Stimulated activated naive CD8-positive, alpha-beta T cell treated with anti-CD3 and anti-CD28 coated beads, Interleukin-15, Interleukin-2, amounts not matched to agents 100 ng/mL and 50 ng/mL, for 24 hours (primary cell): ENCODE data around the gene GPX1.
"Not testable (repeated sequence)": the region's sequence is repeated elsewhere in the genome, so short reads cannot be mapped to it uniquely, and the experiment has no call there.

Source experiments
- H3K27ac Mint-ChIP-seq: one replicate; pipeline ENCODE4 v1.8.0; 2021; ENCODE audit warnings: mild to moderate bottlenecking, mixed read lengths
- H3K27me3 Mint-ChIP-seq: one replicate; pipeline ENCODE4 v1.8.0; 2021; ENCODE audit warnings: mixed read lengths
- H3K36me3 Mint-ChIP-seq: one replicate; pipeline ENCODE4 v1.8.0; 2021; ENCODE audit warnings: low read depth, mixed read lengths
- H3K4me1 Mint-ChIP-seq: one replicate; pipeline ENCODE4 v1.8.0; 2021; ENCODE audit warnings: low read depth, mixed read lengths
- H3K4me3 Mint-ChIP-seq: one replicate; pipeline ENCODE4 v1.8.0; 2021; ENCODE audit warnings: mild to moderate bottlenecking, mixed read lengths
- H3K9me3 Mint-ChIP-seq: one replicate; pipeline ENCODE4 v1.8.0; 2021; ENCODE audit warnings: mixed read lengths

The GPX1 gene

GRCh38 chr3:49346797-49347251, 11.3 kb downstream of the GPX1 start:
- Mint-ChIP-seq H3K27ac (no peak overlapping the region), H3K4me3 (no peak overlapping the region), H3K9me3 (no peaks in the 10 kb centered on the region), H3K36me3 (no peaks in the 10 kb centered on the region), H3K4me1 (peaks cover 36% of the 10 kb centered on the region), H3K27me3 (no peaks in the 10 kb centered on the region)

GRCh38 chr3:49343163-49343562, 15.0 kb downstream of the GPX1 start:
- peaks cover 5% of the 10 kb centered on the region for H3K36me3 Mint-ChIP-seq
- no peak overlapping the region for H3K4me3 Mint-ChIP-seq
- H3K27me3 Mint-ChIP-seq, result no peaks in the 10 kb centered on the region
- peaks cover 56% of the 10 kb centered on the region for H3K4me1 Mint-ChIP-seq
- H3K9me3 Mint-ChIP-seq, result no peaks in the 10 kb centered on the region
- H3K27ac Mint-ChIP-seq, result peak overlapping the region; percentile 40

DNA sequence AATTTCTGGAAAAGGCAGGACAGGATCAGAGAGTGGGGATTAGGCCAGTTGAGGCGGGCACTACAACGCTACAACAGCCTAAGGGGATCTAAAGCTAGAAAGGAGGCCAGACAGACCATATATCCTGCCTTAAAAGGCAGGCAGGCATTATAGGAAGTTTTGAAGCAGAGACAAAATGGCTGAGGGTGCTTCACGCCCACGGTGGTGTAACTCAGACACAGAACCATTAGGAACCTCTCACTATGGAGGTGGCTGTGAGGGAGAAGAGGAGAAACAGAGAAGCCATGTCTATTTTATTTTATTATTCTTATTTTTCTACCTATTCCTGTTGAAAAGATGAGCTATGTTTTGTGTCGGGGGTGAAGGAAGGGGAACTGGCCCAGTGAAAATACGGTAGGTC, 16.2 kb downstream of the GPX1 start:
- H3K9me3 Mint-ChIP-seq, result no peaks in the 10 kb centered on the region
- H3K27ac Mint-ChIP-seq, result peak overlapping the region; percentile 89
- H3K27me3 Mint-ChIP-seq, result no peaks in the 10 kb centered on the region
- peaks cover 60% of the 10 kb centered on the region for H3K4me1 Mint-ChIP-seq
- peaks cover 9% of the 10 kb centered on the region for H3K36me3 Mint-ChIP-seq
- H3K4me3 Mint-ChIP-seq, result peak overlapping the region; percentile 39

DNA sequence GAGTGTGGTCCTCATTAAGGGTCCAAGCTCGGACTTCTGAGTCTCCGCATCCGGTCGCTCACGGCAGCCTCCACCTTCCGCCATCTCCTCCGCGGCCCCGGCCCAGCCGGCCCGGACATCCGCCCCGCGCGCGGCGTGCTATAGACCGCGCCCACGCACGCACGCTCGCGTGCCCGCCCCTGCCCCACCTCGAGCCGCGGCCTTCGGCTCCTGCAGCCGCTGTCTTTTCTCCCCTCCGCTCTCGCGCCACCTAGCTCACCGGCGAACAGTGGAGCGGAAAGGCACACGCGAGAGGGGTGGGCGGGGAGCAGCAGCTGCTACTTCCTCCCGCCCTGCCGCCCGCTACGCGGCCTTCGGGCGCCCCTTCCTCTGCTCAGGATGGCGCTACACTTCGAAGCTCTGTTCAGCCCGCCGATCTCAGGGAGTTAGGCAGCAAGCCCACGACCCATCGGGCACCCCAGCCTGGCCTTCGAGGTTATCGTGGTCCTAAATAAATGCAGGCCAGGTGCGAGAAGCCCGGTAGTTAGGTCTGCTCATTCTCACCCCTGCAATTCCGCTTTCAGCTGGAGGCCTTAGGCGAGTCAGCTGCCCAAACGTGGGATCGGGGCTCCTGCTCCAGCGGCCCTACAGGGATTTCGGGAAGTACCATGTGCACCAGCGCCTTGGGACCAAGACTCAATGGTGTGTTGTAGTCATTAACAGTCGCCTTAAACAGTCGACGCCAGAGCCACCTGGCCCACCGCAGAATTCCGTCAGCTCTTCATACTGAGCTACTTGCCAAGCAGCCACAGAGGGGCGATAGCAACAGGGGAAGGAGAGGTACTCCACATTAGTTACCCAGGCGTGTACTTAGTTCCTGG, 18.0 kb downstream of the GPX1 start, which contains the start of gene USP4:
Gene USP4 (minus strand): TSS at position 113 of the 860 bp plus-strand sequence. CDS start 29 bp downstream, at position 84.
- no peaks in the 10 kb centered on the region for H3K9me3 Mint-ChIP-seq
- peak within 1 kb of the TSS; percentile 97 for H3K4me3 Mint-ChIP-seq
- peaks cover 55% of the 10 kb centered on the region for H3K4me1 Mint-ChIP-seq
- H3K27ac Mint-ChIP-seq, result peak within 1 kb of the TSS; percentile 100
- peaks cover 14% of the 10 kb centered on the region for H3K36me3 Mint-ChIP-seq
- no peaks in the 10 kb centered on the region for H3K27me3 Mint-ChIP-seq

- H3K36me3 Mint-ChIP-seq, result peaks cover 20% of the 10 kb centered on the region
- peaks cover 50% of the 10 kb centered on the region for H3K4me1 Mint-ChIP-seq
- H3K27me3 Mint-ChIP-seq, result no peaks in the 10 kb centered on the region
- H3K4me3 Mint-ChIP-seq, result peak overlapping the region; percentile 97
- H3K27ac Mint-ChIP-seq, result peak overlapping the region; percentile 97
- H3K9me3 Mint-ChIP-seq, result no peaks in the 10 kb centered on the region
Measured at GRCh38 chr3:49339581-49339940, 18.6 kb downstream of the GPX1 start.

GRCh38 chr3:49333916-49334633, 24.1 kb downstream of the GPX1 start:
- Mint-ChIP-seq H3K27ac (no peak overlapping the region), H3K4me3 (no peak overlapping the region), H3K27me3 (no peaks in the 10 kb centered on the region), H3K4me1 (peaks cover 29% of the 10 kb centered on the region), H3K36me3 (peaks cover 61% of the 10 kb centered on the region), H3K9me3 (no peaks in the 10 kb centered on the region)

GRCh38 chr3:49333091-49333490, 25.1 kb downstream of the GPX1 start:
- peaks cover 65% of the 10 kb centered on the region for H3K36me3 Mint-ChIP-seq

DNA sequence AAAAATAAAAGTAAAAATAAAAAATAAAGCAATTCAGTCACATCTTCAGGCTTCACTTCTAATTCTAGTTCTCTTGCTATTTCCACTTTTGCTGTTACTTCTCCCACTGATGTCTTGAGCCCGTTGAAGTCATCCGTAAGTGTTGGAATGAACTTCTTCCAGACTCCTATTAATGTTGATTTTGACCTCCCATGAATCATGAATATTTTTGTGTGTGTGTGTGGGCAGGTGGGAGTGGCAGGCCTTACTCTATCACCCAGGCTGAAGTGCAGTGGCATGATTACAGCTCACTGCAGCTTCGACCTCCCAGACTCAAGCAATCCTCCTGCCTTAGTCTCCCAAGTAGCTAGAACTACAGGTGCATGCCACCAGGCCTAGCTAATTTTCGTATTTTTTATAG, 29.0 kb downstream of the GPX1 start:
- Mint-ChIP-seq H3K27ac (no peak overlapping the region), H3K27me3 (no peaks in the 10 kb centered on the region), H3K4me3 (no peak overlapping the region), H3K36me3 (peaks cover 75% of the 10 kb centered on the region), H3K4me1 (peaks cover 11% of the 10 kb centered on the region), H3K9me3 (no peaks in the 10 kb centered on the region)

More at GRCh38 chr3:49333091-49333490, 25.1 kb downstream of the GPX1 start:
- H3K9me3 Mint-ChIP-seq, result no peaks in the 10 kb centered on the region
- H3K27ac Mint-ChIP-seq, result peak overlapping the region; percentile 33
- H3K4me1 Mint-ChIP-seq, result peaks cover 19% of the 10 kb centered on the region
- no peak overlapping the region for H3K4me3 Mint-ChIP-seq
- no peaks in the 10 kb centered on the region for H3K27me3 Mint-ChIP-seq

- H3K9me3 Mint-ChIP-seq, H3K4me3 Mint-ChIP-seq, H3K27me3 Mint-ChIP-seq, H3K4me1 Mint-ChIP-seq, H3K27ac Mint-ChIP-seq: not testable (repeated sequence)
- H3K36me3 Mint-ChIP-seq, result peaks cover 75% of the 10 kb centered on the region
Measured at GRCh38 chr3:49328350-49328749, 29.8 kb downstream of the GPX1 start.

- Mint-ChIP-seq H3K9me3 (no peaks in the 10 kb centered on the region), H3K4me1 (no peaks in the 10 kb centered on the region), H3K36me3 (peaks cover 72% of the 10 kb centered on the region), H3K27ac (no peak overlapping the region), H3K27me3 (no peaks in the 10 kb centered on the region), H3K4me3 (no peak overlapping the region)
Measured at GRCh38 chr3:49327485-49327884, 30.7 kb downstream of the GPX1 start.

DNA sequence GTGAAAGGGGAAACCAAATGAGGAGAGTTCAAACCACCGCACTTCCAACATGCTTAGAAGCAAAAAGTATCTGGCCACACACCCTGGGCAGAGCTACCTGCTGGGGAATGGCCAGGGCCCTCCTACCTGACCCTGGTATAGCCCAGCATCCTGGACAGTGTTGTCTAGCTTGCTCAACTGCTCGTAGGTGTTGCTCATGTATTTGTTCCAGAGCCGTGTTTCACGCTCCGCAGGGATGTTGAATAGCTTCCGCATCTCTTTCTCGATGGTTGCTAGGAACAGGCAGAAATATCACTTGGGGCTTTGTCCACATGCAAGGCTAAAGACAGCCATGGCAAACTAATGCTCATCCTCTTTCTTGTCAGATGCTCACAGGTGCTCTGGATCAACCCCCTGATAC, 33.4 kb downstream of the GPX1 start:
- Mint-ChIP-seq H3K36me3 (peaks cover 74% of the 10 kb centered on the region), H3K4me3 (no peak overlapping the region), H3K9me3 (no peaks in the 10 kb centered on the region), H3K27ac (no peak overlapping the region), H3K4me1 (no peaks in the 10 kb centered on the region), H3K27me3 (no peaks in the 10 kb centered on the region)

DNA sequence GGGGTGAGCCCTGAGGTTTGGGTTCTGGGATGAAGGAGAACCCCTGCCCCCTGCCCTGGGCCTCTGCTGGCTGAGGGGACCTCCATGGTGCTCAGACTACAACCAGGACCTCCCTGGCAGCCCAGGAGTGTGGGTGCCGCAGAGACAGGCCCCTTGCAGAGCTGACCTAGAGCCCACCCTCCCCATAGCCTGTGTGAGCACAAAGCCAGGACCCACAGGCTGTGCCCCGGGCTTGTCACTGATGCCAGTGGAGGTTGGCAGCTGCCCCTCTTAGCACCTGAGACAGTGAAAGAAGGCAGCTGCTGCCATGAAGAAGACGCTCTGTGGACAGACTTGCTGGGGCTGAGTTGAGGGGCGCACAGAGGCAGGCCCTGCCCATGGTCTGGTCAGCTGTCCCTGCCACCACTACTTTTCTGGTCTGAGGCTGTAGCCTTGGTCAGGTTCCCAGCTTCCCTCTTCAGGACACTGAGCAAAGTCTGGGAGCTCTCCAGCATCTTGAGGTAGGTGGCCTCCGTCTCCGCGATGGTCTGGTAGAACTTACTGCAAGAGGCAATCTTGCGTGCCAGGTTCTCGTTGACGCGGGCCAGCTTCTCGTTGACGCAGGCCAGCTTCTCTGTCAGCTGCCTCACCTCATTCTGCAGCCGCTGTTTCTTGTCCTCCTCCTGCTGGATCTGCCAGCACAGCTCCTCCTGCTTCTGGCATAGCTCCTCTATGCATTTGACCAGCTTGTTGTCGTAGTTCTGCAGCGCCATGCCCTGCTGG, 41.3 kb downstream of the GPX1 start:
- no peak overlapping the region for H3K27ac Mint-ChIP-seq
- no peaks in the 10 kb centered on the region for H3K27me3 Mint-ChIP-seq
- no peaks in the 10 kb centered on the region for H3K9me3 Mint-ChIP-seq
- H3K36me3 Mint-ChIP-seq, result peaks cover 49% of the 10 kb centered on the region
- peaks cover 13% of the 10 kb centered on the region for H3K4me1 Mint-ChIP-seq
- H3K4me3 Mint-ChIP-seq, result no peak overlapping the region

- H3K27ac Mint-ChIP-seq, result peak overlapping the region; percentile 40
Measured at GRCh38 chr3:49313896-49314688, 44.1 kb downstream of the GPX1 start.

DNA sequence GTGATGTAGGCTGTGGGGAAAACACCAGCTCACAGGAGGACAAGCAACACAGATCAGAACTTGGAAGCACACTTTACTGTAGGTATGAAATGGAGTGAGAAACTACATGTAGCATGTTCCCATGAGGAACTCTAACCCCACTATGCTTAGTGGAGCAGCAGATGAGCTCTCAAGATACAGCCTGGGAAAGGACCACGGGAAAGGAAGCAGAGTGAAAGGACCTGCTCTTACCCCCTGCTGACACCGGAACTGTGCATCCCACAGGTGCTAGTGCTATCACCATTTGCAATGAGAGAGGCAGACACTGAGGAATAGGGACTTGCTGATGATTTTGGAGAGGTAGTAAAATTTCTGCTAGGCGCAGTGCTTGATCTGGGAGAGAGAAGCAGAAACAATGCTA, 46.9 kb downstream of the GPX1 start:
- Mint-ChIP-seq H3K9me3 (no peaks in the 10 kb centered on the region), H3K36me3 (peaks cover 54% of the 10 kb centered on the region), H3K4me3 (no peak overlapping the region), H3K27me3 (no peaks in the 10 kb centered on the region), H3K4me1 (peaks cover 13% of the 10 kb centered on the region), H3K27ac (no peak overlapping the region)

More at GRCh38 chr3:49313896-49314688, 44.1 kb downstream of the GPX1 start:
- Mint-ChIP-seq H3K9me3 (no peaks in the 10 kb centered on the region), H3K4me3 (no peak overlapping the region), H3K4me1 (peaks cover 13% of the 10 kb centered on the region), H3K36me3 (peaks cover 47% of the 10 kb centered on the region), H3K27me3 (no peaks in the 10 kb centered on the region)
